CD14-positive monocyte (primary cell): ENCODE data around the gene CD40LG. TPM values are rescaled to one million over a fixed set of nuclear protein-coding genes. Genes with fewer than 3 reads are reported as not detected.

Experiments used
- DNase-seq, 3 donors: peaks; one replicate each; pipeline ENCODE4 v3.0.0-alpha.2; 2011 to 2022
- H2AFZ ChIP-seq: 2 replicates; pipeline ENCODE4 v1.6.0; 2012; ENCODE audit warnings: mild to moderate bottlenecking, low read depth, low read length, inconsistent platforms; ENCODE audit not compliant: insufficient read depth, poor library complexity, severe bottlenecking
- H3K27ac ChIP-seq, 2 donors: 1 replicate in 1 of 2; 2 replicates in 1 of 2; pipeline ENCODE4 v1.5.1; 2012 to 2013; ENCODE audit warnings: low read length in 2 of 2, control low read depth in 1 of 2, inconsistent platforms in 1 of 2, low read depth in 1 of 2, mild to moderate bottlenecking in 1 of 2
- H3K27me3 ChIP-seq, 2 donors: one replicate each; pipeline versions ENCODE4 v1.6.0 to v1.6.1; 2011 to 2013; ENCODE audit warnings: low read length in 2 of 2; ENCODE audit not compliant: control insufficient read depth in 2 of 2, insufficient read depth in 2 of 2
- H3K36me3 ChIP-seq, 2 donors: replicated peaks in 1 of 2; 1 replicate in 1 of 2; 2 replicates in 1 of 2; pipeline versions ENCODE4 v1.5.1 to v1.6.1; 2012 to 2013; ENCODE audit warnings: low read length in 2 of 2, control low read depth in 1 of 2, inconsistent platforms in 1 of 2, mild to moderate bottlenecking in 1 of 2; ENCODE audit not compliant: insufficient read depth in 2 of 2, control insufficient read depth in 1 of 2
- H3K4me1 ChIP-seq, 2 donors: 1 replicate in 1 of 2; 2 replicates in 1 of 2; pipeline versions ENCODE4 v1.5.1 to v1.6.1; 2012 to 2013; ENCODE audit warnings: low read length in 2 of 2, control low read depth in 1 of 2, inconsistent platforms in 1 of 2, mild to moderate bottlenecking in 1 of 2, moderate library complexity in 1 of 2; ENCODE audit not compliant: insufficient read depth in 2 of 2, control insufficient read depth in 1 of 2
- H3K4me2 ChIP-seq: replicated peaks from 2 replicates; pipeline ENCODE3; 2012; ENCODE audit warnings: low read length, moderate library complexity, mild to moderate bottlenecking; ENCODE audit not compliant: poor library complexity, severe bottlenecking; ENCODE audit errors: extremely low read depth
- H3K4me3 ChIP-seq, 3 experiments: fragments of 200-600 bp in 1 of 3; sonication (generic) in 1 of 3; replicated peaks in 1 of 3; 1 replicate in 2 of 3; 2 replicates in 1 of 3; pipeline ENCODE4 v1.5.1; 2011 to 2013; ENCODE audit warnings: low read length in 3 of 3, mild to moderate bottlenecking in 3 of 3, control low read depth in 2 of 3, low read depth in 2 of 3, inconsistent platforms in 1 of 3, moderate library complexity in 1 of 3
- H3K79me2 ChIP-seq: 2 replicates; pipeline ENCODE4 v1.6.0; 2012; ENCODE audit warnings: mild to moderate bottlenecking, control low read depth, inconsistent platforms, low read length, moderate library complexity; ENCODE audit not compliant: insufficient read depth
- H3K9ac ChIP-seq: 2 replicates; pipeline ENCODE4 v1.6.0; 2017; ENCODE audit warnings: low read length, mild to moderate bottlenecking; ENCODE audit not compliant: insufficient read depth, poor library complexity, severe bottlenecking
- H3K9me3 ChIP-seq, 2 donors: replicated peaks in 1 of 2; 1 replicate in 1 of 2; 2 replicates in 1 of 2; pipeline versions ENCODE4 v1.5.1 to v1.6.1; 2012 to 2013; ENCODE audit warnings: low read length in 2 of 2, control low read depth in 1 of 2; ENCODE audit not compliant: control insufficient read depth in 1 of 2, insufficient read depth in 1 of 2
- H4K20me1 ChIP-seq: 2 replicates; pipeline ENCODE4 v1.6.0; 2012; ENCODE audit warnings: mild to moderate bottlenecking, low read length, control low read depth, moderate library complexity; ENCODE audit not compliant: insufficient read depth
- H3K27ac Mint-ChIP-seq, 7 donors: one replicate each; pipeline ENCODE4 v1.8.0; 2020; ENCODE audit warnings: mild to moderate bottlenecking in 7 of 7, mixed read lengths in 7 of 7, moderate library complexity in 6 of 7, inconsistent platforms in 2 of 7
- H3K27me3 Mint-ChIP-seq, 3 donors: one replicate each; pipeline ENCODE4 v1.8.0; 2021 to 2022; ENCODE audit warnings: low read depth in 3 of 3, mild to moderate bottlenecking in 3 of 3, mixed read lengths in 3 of 3, moderate library complexity in 3 of 3, inconsistent platforms in 1 of 3
- H3K36me3 Mint-ChIP-seq, 2 donors: one replicate each; pipeline ENCODE4 v1.8.0; 2020; ENCODE audit warnings: mixed read lengths in 2 of 2, inconsistent platforms in 1 of 2, mild to moderate bottlenecking in 1 of 2
- H3K4me1 Mint-ChIP-seq: one replicate; pipeline ENCODE4 v1.8.0; 2020; ENCODE audit warnings: mild to moderate bottlenecking, mixed read lengths
- H3K4me3 Mint-ChIP-seq, 2 donors: one replicate each; pipeline ENCODE4 v1.8.0; 2020; ENCODE audit warnings: mild to moderate bottlenecking in 2 of 2, mixed read lengths in 2 of 2, moderate library complexity in 1 of 2
- H3K9me3 Mint-ChIP-seq, 7 donors: one replicate each; pipeline ENCODE4 v1.8.0; 2020 to 2022; ENCODE audit warnings: mixed read lengths in 7 of 7, mild to moderate bottlenecking in 6 of 7, moderate library complexity in 6 of 7, inconsistent platforms in 2 of 7
- CTCF ChIP-seq: fragments of 200-600 bp; IDR thresholded peaks from one replicate; pipeline ENCODE4 v1.8.0; 2022; ENCODE audit warnings: antibody characterized with exemption, mild to moderate bottlenecking
- WGBS: methylation state at CpG from one replicate; pipeline ENCODE4 v1.1.5; 2013; ENCODE audit warnings: missing lambda C conversion rate; ENCODE audit not compliant: insufficient coverage; 5-methylcytosine and 5-hydroxymethylcytosine counted together
- intact Hi-C, 2 donors: fragments of 100-400 bp; cut with micrococcal nuclease; formaldehyde crosslinking; loops; one replicate each; pipeline versions ENCODE4 v1.15.0 to v1.15.1; 2023
- polyA plus RNA-seq, 3 donors: library from polyadenylated mRNA; depleted of rRNA in 1 of 3; unstranded in 2 of 3; stranded (reverse) in 1 of 3; fragments of 300-500 nt in 2 of 3; fragments of >200 nt in 1 of 3; fragmentation: Illumina TruSeq in 2 of 3; gene quantifications; 1 replicate in 2 of 3; 2 replicates in 1 of 3; pipeline ENCODE4 v1.2.3, GENCODE V29; 2012 to 2021

The CD40LG gene
- polyA plus RNA-seq, 3 donors = 0.09 TPM; not detected in 2

GRCh38 chrX:136658151-136658550, 10.2 kb downstream of the CD40LG start:
- Mint-ChIP-seq H3K27ac (peak overlapping the region in 1 of 7 donors; percentile 18), H3K27me3 (no peaks in the 10 kb centered on the region), H3K4me3 (no peak overlapping the region), H3K4me1 (no peaks in the 10 kb centered on the region), H3K36me3 (peaks cover 10% of the 10 kb centered on the region in 2 donors), H3K9me3 (no peaks in the 10 kb centered on the region)
- Histone ChIP-seq H3K79me2 (no peaks in the 10 kb centered on the region), H3K9ac (no peak overlapping the region), H3K27ac (no peak overlapping the region), H2AFZ (no peak overlapping the region), H3K36me3 (peaks cover 0 to 13% of the 10 kb centered on the region in 2 donors), H3K9me3 (no peaks in the 10 kb centered on the region), H3K4me1 (no peaks in the 10 kb centered on the region), H3K4me3 (no peak overlapping the region), H3K4me2 (no peak overlapping the region), H3K27me3 (no peaks in the 10 kb centered on the region), H4K20me1 (no peaks in the 10 kb centered on the region)
- TF ChIP-seq CTCF = no peak
- WGBS = 100% methylated on average over 1 of the region's 5 CpGs
- no peak for DNase-seq
- intact Hi-C loops = no loop called here

- Histone ChIP-seq H3K36me3 (peaks cover 4 to 19% of the 10 kb centered on the region in 2 donors), H3K4me2 (no peak overlapping the region), H3K4me1 (no peaks in the 10 kb centered on the region), H3K9ac (no peak overlapping the region), H4K20me1 (no peaks in the 10 kb centered on the region), H3K27me3 (no peaks in the 10 kb centered on the region), H3K27ac (no peak overlapping the region), H3K9me3 (no peaks in the 10 kb centered on the region), H3K4me3 (no peak overlapping the region), H3K79me2 (no peaks in the 10 kb centered on the region), H2AFZ (no peak overlapping the region)
- no peak for DNase-seq
- Mint-ChIP-seq H3K27ac (peak overlapping the region in 1 of 7 donors; percentile 11), H3K36me3 (peaks cover 16 to 18% of the 10 kb centered on the region in 2 donors), H3K27me3 (no peaks in the 10 kb centered on the region), H3K9me3 (no peaks in the 10 kb centered on the region), H3K4me1 (no peaks in the 10 kb centered on the region), H3K4me3 (no peak overlapping the region)
- WGBS = no CpG with 5 or more reads among the region's 9 CpGs
- intact Hi-C loops = no loop called here
- no peak for TF ChIP-seq CTCF
These were observed 11.2 kb downstream of the CD40LG start for GRCh38 chrX:136659174-136659573.
